CD4-positive, CD25-positive, alpha-beta regulatory T cell (primary cell): ENCODE data around the gene SMC3. TPM values are rescaled to one million over a fixed set of nuclear protein-coding genes. Genes with fewer than 3 reads are reported as not detected.

ENCODE experiments used
- ATAC-seq, 2 donors: fragments of 150-1000 bp; cut with Tn5 transposase; one replicate each; pipeline ENCODE4 v1.10.0; 2021; ENCODE audit warnings: low read depth in 2 of 2, moderate number of reproducible peaks in 2 of 2, moderate library complexity in 1 of 2
- DNase-seq, 3 donors: peaks; one replicate each; pipeline versions ENCODE4 v3.0.0 to v3.0.0-alpha.2; 2012 to 2022; ENCODE audit warnings: mixed read lengths in 1 of 3
- H3K27ac ChIP-seq: one replicate; pipeline ENCODE4 v1.7.0; 2013; ENCODE audit warnings: mild to moderate bottlenecking, low read length; ENCODE audit not compliant: insufficient read depth, poor library complexity, severe bottlenecking
- H3K27me3 ChIP-seq: one replicate; pipeline ENCODE4 v1.7.0; 2013; ENCODE audit warnings: low read length; ENCODE audit not compliant: control insufficient read depth, insufficient read depth
- H3K36me3 ChIP-seq: one replicate; pipeline ENCODE4 v1.7.0; 2013; ENCODE audit warnings: mild to moderate bottlenecking, low read length, moderate library complexity; ENCODE audit not compliant: control insufficient read depth, insufficient read depth
- H3K4me1 ChIP-seq: 2 replicates; pipeline ENCODE4 v1.7.0; 2013; ENCODE audit warnings: mild to moderate bottlenecking, low read length; ENCODE audit not compliant: insufficient read depth, control insufficient read depth, poor library complexity, severe bottlenecking
- H3K4me3 ChIP-seq: one replicate; pipeline ENCODE4 v1.7.0; 2013; ENCODE audit warnings: low read depth, mild to moderate bottlenecking, low read length, moderate library complexity
- H3K9me3 ChIP-seq, 2 experiments: 1 replicate in 1 of 2; 2 replicates in 1 of 2; pipeline ENCODE4 v1.7.0; 2013; ENCODE audit warnings: low read length in 2 of 2, mild to moderate bottlenecking in 1 of 2, moderate library complexity in 1 of 2; ENCODE audit not compliant: control insufficient read depth in 2 of 2
- H3K27ac Mint-ChIP-seq, 3 donors: one replicate each; pipeline ENCODE4 v1.8.0; 2020 to 2022; ENCODE audit warnings: mild to moderate bottlenecking in 3 of 3, mixed read lengths in 3 of 3, moderate library complexity in 2 of 3
- H3K27me3 Mint-ChIP-seq: one replicate; pipeline ENCODE4 v1.8.0; 2022; ENCODE audit warnings: mild to moderate bottlenecking, mixed read lengths
- H3K36me3 Mint-ChIP-seq: one replicate; pipeline ENCODE4 v1.8.0; 2020; ENCODE audit warnings: mixed read lengths
- H3K4me1 Mint-ChIP-seq, 4 donors: one replicate each; pipeline ENCODE4 v1.8.0; 2020 to 2022; ENCODE audit warnings: mixed read lengths in 4 of 4, mild to moderate bottlenecking in 1 of 4
- H3K4me3 Mint-ChIP-seq, 4 donors: one replicate each; pipeline ENCODE4 v1.8.0; 2020 to 2022; ENCODE audit warnings: mild to moderate bottlenecking in 4 of 4, mixed read lengths in 4 of 4, moderate library complexity in 3 of 4
- H3K9me3 Mint-ChIP-seq, 7 donors: one replicate each; pipeline ENCODE4 v1.8.0; 2020 to 2022; ENCODE audit warnings: mixed read lengths in 7 of 7, mild to moderate bottlenecking in 3 of 7, moderate library complexity in 2 of 7
- polyA plus RNA-seq, 4 donors: library from polyadenylated mRNA; unstranded; fragments of 300-500 nt; fragmentation: Illumina TruSeq; gene quantifications; one replicate each; pipeline ENCODE4 v1.2.3, GENCODE V29; 2021
- total RNA-seq: library from RNA; stranded (reverse); gene quantifications from one replicate; pipeline ENCODE4 v1.2.3, GENCODE V29; 2022

Gene SMC3
- total and polyA plus RNA-seq, 5 donors from 2014 or later, result 47.7 to 68.9 (median 65.6) TPM

DNA sequence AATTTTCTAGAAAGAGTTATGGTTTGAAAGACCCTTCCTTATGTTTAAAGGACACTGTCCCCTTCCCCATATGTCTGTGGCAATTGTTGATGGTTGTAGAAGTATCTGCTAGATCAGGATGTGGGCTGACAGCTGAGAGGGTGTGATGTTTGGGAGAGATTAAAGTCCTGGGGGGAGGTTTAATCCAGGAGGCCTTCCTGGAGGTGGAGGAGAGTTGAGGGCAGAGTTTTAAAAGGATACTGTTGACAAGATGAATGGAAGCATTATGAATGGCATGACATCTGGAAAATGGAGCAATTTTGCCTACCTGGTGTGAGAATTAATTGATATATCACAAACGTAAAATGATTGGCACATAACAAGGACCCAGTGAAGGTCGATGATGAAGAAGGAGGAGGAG lies 32.9 kb upstream of the SMC3 start:
- DNase-seq, result peak in 1 of 3 donors; percentile 29
- peak overlapping the region in 2 of 3 donors; percentile 80 to 82 for H3K27ac Mint-ChIP-seq
- Histone ChIP-seq H3K27ac (no peak overlapping the region), H3K27me3 (no peaks in the 10 kb centered on the region), H3K4me3 (no peak overlapping the region), H3K9me3 (no peaks in the 10 kb centered on the region), H3K36me3 (no peaks in the 10 kb centered on the region), H3K4me1 (peaks cover 20% of the 10 kb centered on the region)
- peaks cover 0 to 2% (median 0%) of the 10 kb centered on the region in 7 donors for H3K9me3 Mint-ChIP-seq
- H3K4me1 Mint-ChIP-seq, result peaks cover 6 to 29% (median 21%) of the 10 kb centered on the region in 4 donors
- no peak for ATAC-seq
- no peak overlapping the region for H3K4me3 Mint-ChIP-seq
- peaks cover 28% of the 10 kb centered on the region for H3K27me3 Mint-ChIP-seq
- H3K36me3 Mint-ChIP-seq, result no peaks in the 10 kb centered on the region

DNA sequence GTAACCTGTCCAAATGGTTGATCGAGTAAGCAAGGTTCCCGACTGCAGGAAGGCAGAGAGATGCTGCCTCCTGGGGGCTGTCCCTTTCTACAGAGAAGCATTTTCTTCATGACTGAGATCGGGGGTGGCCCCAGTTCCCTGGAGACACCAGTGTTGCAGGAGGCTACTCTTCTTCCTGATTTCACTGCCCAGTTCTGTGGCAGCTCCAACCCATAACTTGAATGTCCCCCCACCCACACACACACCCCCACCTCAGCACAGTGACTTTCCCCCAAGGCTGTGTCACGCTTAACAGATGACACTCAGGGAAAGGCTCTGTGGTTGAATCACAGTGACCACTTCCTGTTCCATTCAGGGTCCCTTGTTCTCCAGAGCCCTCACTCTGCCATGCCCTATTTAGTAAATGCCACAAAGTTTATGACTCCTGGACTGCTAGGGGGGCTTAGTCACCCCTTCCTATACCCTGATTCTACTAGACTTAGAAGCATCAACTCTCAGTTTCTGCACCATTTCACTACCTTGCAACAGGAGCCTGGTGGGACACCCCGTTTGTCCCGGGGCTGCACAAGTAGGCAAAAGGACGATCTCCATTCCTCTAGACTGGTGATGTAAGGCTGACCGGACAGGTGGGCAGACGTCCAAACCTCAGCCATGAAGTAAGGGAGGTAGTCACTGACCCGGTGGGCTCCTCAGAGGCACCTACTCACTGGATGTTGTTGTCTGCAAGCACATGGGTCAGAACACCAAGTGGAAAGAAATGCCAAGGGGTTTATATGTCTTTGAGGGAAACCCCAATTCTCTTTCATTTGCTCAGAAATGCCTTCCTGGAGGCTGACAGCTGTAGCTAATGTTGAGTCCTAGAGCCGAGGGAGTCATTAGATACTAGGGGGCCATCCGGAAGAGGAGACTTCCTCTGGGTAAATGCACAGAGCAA lies 31.3 kb upstream of the SMC3 start:
- Histone ChIP-seq H3K36me3 (no peaks in the 10 kb centered on the region), H3K27me3 (no peaks in the 10 kb centered on the region), H3K4me1 (peaks cover 11% of the 10 kb centered on the region), H3K9me3 (no peaks in the 10 kb centered on the region), H3K4me3 (no peak overlapping the region), H3K27ac (no peak overlapping the region)
- peak; percentile 10 to 66 (median 15) for DNase-seq
- Mint-ChIP-seq H3K27me3 (peaks cover 23% of the 10 kb centered on the region), H3K4me1 (peaks cover 6 to 25% (median 15%) of the 10 kb centered on the region in 4 donors), H3K4me3 (no peak overlapping the region), H3K9me3 (peaks cover 0 to 2% (median 0%) of the 10 kb centered on the region in 7 donors), H3K36me3 (no peaks in the 10 kb centered on the region), H3K27ac (peak overlapping the region in 2 of 3 donors; percentile 25 to 49)
- peak; percentile 77 to 80 for ATAC-seq

DNA sequence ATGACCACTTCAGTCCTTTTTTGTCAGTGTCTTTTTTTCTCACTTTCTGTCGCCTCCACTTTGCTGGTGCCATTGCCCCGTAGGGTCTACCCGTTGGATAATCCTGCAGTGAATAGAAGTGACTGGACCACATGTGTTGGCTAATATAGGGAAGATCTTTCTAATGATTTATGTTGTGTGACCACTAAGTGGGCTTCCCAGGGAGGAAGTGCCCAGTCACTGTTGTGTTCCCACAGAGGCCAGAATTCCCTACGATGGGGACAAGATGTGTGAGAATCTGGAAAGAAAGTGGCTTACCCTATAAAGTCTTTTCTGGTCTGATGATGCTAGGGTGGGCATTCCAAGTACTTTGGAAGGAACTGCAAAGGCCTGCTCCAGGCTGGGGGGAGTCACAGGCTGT lies 28.4 kb upstream of the SMC3 start:
- Mint-ChIP-seq H3K4me3 (no peak overlapping the region), H3K27me3 (peaks cover 23% of the 10 kb centered on the region), H3K27ac (no peak overlapping the region), H3K4me1 (peaks cover 6 to 19% (median 15%) of the 10 kb centered on the region in 4 donors), H3K36me3 (no peaks in the 10 kb centered on the region), H3K9me3 (peaks cover 0 to 2% (median 0%) of the 10 kb centered on the region in 7 donors)
- ATAC-seq (no peak), DNase-seq (no peak)
- Histone ChIP-seq H3K4me1 (peaks cover 11% of the 10 kb centered on the region), H3K27ac (no peak overlapping the region), H3K27me3 (no peaks in the 10 kb centered on the region), H3K4me3 (no peak overlapping the region), H3K9me3 (no peaks in the 10 kb centered on the region), H3K36me3 (no peaks in the 10 kb centered on the region)

DNA sequence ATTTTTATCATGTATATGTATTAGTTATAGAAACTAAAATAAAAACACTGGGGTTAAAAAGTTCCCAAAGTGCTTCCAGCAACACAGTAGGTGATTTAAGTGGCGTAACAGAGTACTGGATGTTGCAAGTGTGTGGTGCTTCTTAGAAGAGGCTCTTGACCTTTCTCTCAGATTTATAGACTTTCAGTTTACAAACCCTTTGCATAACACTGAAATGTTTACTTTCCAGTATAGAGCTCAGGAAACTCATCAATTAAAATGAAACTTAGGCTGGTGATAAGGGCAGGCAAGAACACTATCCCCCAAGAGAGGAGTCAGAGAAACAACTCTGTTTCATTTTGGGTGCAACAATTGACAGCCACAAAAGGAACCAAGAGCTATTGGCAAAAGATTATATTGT lies 27.5 kb upstream of the SMC3 start:
- H3K4me1 ChIP-seq, result peaks cover 11% of the 10 kb centered on the region
- H3K27me3 ChIP-seq, result no peaks in the 10 kb centered on the region
- Mint-ChIP-seq H3K27ac (no peak overlapping the region), H3K36me3 (no peaks in the 10 kb centered on the region), H3K9me3 (peaks cover 0 to under 1% (median 0%) of the 10 kb centered on the region in 7 donors), H3K27me3 (peaks cover 17% of the 10 kb centered on the region), H3K4me3 (no peak overlapping the region), H3K4me1 (peaks cover 0 to 12% (median 10%) of the 10 kb centered on the region in 4 donors)
- H3K36me3 ChIP-seq, result no peaks in the 10 kb centered on the region
- H3K9me3 ChIP-seq, result no peaks in the 10 kb centered on the region
- no peak overlapping the region for H3K4me3 ChIP-seq
- ATAC-seq, result no peak
- H3K27ac ChIP-seq, result no peak overlapping the region
- DNase-seq, result no peak

DNA sequence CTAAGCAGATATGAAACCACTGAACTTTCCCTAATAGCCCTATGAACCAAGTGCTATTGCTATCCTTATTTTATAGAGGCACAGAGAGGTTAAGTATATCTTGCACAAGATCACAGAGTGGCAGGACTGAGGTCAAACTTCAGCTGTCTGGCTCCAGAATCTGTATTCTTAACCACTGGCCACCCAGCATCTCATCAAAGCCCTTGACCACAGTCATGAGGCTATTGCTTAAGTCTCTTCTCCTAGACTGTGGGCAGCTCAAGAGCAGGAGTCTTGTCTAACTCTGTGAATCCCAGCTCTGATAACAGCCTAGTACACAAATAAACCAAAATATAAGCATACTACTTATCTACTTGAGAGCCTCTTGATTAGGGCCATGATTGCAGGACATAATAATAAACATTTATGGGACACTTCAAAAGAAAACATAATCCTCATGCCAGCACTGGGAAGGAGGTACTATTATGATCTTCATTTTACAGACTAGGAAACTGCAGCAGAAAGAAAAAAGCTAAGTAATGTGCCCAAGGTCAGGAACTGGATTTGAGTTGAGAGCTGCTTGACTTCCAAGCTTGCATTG lies 22.4 kb upstream of the SMC3 start:
- Histone ChIP-seq H3K9me3 (no peaks in the 10 kb centered on the region), H3K27me3 (peaks cover 9% of the 10 kb centered on the region), H3K27ac (no peak overlapping the region), H3K36me3 (no peaks in the 10 kb centered on the region), H3K4me3 (no peak overlapping the region), H3K4me1 (no peaks in the 10 kb centered on the region)
- Mint-ChIP-seq H3K27ac (no peak overlapping the region), H3K4me1 (peaks cover 0 to 6% (median 4%) of the 10 kb centered on the region in 4 donors), H3K27me3 (no peaks in the 10 kb centered on the region), H3K36me3 (no peaks in the 10 kb centered on the region), H3K4me3 (no peak overlapping the region), H3K9me3 (no peaks in the 10 kb centered on the region)
- DNase-seq (no peak), ATAC-seq (no peak)

DNA sequence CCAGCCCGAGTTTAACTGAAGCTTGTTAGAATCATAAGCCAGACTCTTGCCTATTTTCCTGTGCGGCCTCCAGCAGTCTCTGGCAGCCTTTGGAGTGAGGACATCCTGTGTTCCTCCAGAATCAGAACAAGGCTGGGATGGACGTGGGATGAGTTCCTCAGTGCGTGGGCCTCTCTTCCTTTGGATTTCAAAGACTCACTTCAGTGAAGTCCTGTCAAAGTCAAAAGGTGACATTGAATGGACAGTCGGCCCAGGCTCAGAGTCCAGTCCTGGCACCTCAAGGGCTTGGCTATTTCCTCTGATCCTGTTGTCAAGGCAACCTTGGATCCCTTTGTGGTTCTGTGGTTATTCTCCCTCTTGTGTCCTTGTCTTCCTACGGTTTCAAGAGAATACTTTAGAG lies 21.4 kb upstream of the SMC3 start:
- Histone ChIP-seq H3K4me1 (no peaks in the 10 kb centered on the region), H3K4me3 (no peak overlapping the region), H3K9me3 (no peaks in the 10 kb centered on the region), H3K27ac (no peak overlapping the region), H3K27me3 (peaks cover 13% of the 10 kb centered on the region), H3K36me3 (no peaks in the 10 kb centered on the region)
- Mint-ChIP-seq H3K9me3 (no peaks in the 10 kb centered on the region), H3K36me3 (no peaks in the 10 kb centered on the region), H3K27ac (no peak overlapping the region), H3K4me1 (peaks cover 0 to 6% (median 4%) of the 10 kb centered on the region in 4 donors), H3K4me3 (no peak overlapping the region), H3K27me3 (peaks cover under 1% of the 10 kb centered on the region)
- no peak for ATAC-seq
- no peak for DNase-seq

DNA sequence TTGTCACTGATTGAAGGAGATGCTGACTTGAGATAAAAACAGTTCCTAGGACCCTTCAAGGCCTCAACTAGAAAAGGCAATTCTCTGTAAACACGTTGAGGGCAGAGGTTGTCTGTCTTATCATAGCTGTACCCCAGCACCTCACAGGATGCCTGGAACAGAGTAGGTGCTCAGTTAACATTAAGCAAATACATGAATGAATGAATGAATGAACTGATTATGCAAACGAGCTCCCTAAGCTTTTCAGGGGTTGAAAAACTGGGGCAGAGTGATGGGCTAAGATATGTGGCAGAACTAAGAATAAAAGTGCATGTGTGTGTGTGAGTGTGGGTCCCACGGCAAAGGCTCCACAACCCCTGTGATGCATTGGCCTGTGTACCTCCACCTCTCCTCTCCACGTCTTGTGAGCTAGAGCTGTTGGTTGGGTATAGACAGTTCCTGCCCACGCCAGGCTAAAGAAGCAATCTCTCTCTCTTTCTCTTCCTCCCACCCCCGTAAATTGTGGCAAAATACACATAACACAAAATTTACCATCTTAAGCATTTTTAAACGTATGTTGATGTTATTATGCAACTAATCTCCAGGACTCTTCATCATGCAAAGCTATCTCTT lies 20.9 kb upstream of the SMC3 start:
- no peaks in the 10 kb centered on the region for H3K36me3 Mint-ChIP-seq
- DNase-seq, result no peak
- peaks cover 6% of the 10 kb centered on the region for H3K27me3 Mint-ChIP-seq
- no peak overlapping the region for H3K4me3 Mint-ChIP-seq
- no peak overlapping the region for H3K4me3 ChIP-seq
- H3K9me3 Mint-ChIP-seq, result no peaks in the 10 kb centered on the region
- H3K9me3 ChIP-seq, result no peaks in the 10 kb centered on the region
- H3K36me3 ChIP-seq, result no peaks in the 10 kb centered on the region
- H3K27ac ChIP-seq, result no peak overlapping the region
- H3K27me3 ChIP-seq, result peaks cover 19% of the 10 kb centered on the region
- H3K4me1 Mint-ChIP-seq, result peaks cover 0 to 6% (median 4%) of the 10 kb centered on the region in 4 donors
- H3K4me1 ChIP-seq, result no peaks in the 10 kb centered on the region
- no peak for ATAC-seq
- peak overlapping the region in 2 of 3 donors; percentile 8 to 65 for H3K27ac Mint-ChIP-seq
